ENCODE data around the gene GRM8.

- no peak for TF ChIP-seq TSHZ2 (CRISPR knock-in tag; IDR thresholded peaks at IDR 0.05)
- no peak for TF ChIP-seq PATZ1 (CRISPR knock-in tag; IDR thresholded peaks at IDR 0.05; ENCODE audit: borderline replicate concordance)
- TF ChIP-seq ZNF8 (CRISPR knock-in tag; IDR thresholded peaks at IDR 0.05) = no peak
- no peak for TF ChIP-seq PPARA (CRISPR knock-in tag; IDR thresholded peaks at IDR 0.05; ENCODE audit: borderline replicate concordance)
- TF ChIP-seq ZFP3 (CRISPR knock-in tag; IDR thresholded peaks at IDR 0.05) = no peak
- no peak for TF ChIP-seq OSR1 (CRISPR knock-in tag; IDR thresholded peaks at IDR 0.05)
- TF ChIP-seq CSDC2 (CRISPR knock-in tag; IDR thresholded peaks at IDR 0.05) = no peak
- TF ChIP-seq CREB5 (CRISPR knock-in tag; IDR thresholded peaks at IDR 0.05; ENCODE audit: low read depth) = no peak
- TF ChIP-seq ZFP30 (CRISPR knock-in tag; IDR thresholded peaks at IDR 0.05) = no peak
- TF ChIP-seq ISL1 (CRISPR knock-in tag; IDR thresholded peaks at IDR 0.05) = no peak
- no peak for TF ChIP-seq ESRRG (CRISPR knock-in tag; IDR thresholded peaks at IDR 0.05)
- TF ChIP-seq SNAI2 (CRISPR knock-in tag; IDR thresholded peaks at IDR 0.05) = no peak
- no peak for TF ChIP-seq TOX (CRISPR knock-in tag; IDR thresholded peaks at IDR 0.05; ENCODE audit: borderline replicate concordance)
Observed at GRCh38 chr7:126557271-126557670, 695.5 kb downstream of the GRM8 start.
